HG03135 (cell line): ENCODE data around the gene DNMT3A.

Source experiments
- ATAC-seq: cut with Tn5 transposase; IDR thresholded peaks from one replicate; pipeline ENCODE4 v1.9.1; 2021; ENCODE audit warnings: mild to moderate bottlenecking, moderate library complexity; ENCODE audit not compliant: unreplicated experiment

Gene DNMT3A

DNA sequence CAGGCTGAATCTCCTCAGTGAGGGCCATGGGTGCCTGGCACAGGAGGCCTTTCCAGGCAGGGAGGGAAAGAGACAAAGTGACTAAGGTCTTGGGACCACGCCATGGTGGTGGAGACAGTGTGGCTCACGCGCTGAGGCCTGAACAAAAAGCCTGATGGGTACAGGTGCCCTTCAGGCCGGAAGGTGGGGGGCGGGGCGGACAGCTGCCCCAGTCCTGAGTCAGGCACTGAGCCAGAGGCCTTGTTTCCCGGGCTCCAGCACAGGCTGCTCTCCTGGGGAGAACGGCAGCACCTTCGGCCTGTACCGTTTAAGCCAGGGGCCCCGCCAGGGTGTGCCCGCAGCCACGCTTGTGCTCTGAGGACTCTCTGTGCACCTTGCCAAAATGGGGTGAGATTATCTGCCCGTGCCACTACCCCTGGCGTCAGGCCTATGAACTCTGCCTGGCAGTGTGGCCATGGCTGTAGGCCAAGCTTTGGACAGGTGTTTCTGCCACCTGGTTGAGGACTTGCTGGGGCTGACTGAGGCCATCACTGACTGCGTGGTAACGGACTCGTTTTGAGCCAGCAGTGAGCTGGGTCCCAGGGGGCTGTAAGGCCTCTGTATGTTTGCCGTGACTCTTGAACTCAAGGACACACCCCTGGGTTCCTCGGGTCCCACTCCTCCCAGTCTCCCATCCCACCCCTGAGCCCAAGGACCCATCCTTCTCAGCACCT, 31.7 kb upstream of the DNMT3A start:
- no peak for ATAC-seq

DNA sequence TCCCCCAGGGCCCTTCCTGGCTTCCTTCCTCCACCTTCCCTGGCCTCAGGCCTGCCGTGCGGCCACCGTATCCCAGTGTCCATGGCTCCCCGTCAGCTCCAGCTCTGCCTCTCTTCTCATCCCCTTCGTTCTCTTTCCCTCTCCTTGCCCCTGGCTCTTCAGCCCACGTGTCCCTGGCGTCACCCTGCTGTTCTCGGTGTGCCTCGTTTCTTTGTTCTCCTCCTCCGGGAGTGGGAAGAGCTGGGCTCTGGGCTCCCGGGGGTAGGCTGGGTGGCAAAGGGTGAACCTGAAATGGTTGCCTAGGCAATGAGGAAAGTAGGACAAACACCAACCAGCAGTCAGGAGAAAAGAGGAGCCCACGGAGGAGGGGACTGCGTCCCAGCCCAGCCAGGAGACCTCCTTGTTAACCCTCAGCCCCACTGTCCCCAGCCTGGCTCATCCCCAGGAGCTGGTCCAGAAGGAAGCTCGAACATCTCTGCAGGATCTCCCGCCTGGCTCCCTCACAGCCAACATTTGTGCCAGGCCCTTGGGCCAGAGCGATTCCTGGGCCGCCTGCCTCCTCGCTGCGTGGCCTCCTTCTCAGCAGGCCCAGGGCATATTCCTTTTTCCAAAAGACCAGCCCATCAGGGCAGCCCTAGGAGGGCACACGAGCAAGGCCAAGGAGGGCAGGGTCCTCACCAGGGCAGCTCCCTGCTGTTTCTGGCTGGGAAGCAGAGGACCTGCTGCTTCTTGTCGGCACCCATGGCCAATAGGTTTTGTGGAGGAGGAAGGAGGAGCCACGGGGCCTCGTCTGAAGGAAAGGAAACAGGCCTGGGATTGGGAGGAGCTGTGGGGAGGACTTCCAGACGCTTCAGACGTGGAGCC, 30.9 kb upstream of the DNMT3A start:
- no peak for ATAC-seq

DNA sequence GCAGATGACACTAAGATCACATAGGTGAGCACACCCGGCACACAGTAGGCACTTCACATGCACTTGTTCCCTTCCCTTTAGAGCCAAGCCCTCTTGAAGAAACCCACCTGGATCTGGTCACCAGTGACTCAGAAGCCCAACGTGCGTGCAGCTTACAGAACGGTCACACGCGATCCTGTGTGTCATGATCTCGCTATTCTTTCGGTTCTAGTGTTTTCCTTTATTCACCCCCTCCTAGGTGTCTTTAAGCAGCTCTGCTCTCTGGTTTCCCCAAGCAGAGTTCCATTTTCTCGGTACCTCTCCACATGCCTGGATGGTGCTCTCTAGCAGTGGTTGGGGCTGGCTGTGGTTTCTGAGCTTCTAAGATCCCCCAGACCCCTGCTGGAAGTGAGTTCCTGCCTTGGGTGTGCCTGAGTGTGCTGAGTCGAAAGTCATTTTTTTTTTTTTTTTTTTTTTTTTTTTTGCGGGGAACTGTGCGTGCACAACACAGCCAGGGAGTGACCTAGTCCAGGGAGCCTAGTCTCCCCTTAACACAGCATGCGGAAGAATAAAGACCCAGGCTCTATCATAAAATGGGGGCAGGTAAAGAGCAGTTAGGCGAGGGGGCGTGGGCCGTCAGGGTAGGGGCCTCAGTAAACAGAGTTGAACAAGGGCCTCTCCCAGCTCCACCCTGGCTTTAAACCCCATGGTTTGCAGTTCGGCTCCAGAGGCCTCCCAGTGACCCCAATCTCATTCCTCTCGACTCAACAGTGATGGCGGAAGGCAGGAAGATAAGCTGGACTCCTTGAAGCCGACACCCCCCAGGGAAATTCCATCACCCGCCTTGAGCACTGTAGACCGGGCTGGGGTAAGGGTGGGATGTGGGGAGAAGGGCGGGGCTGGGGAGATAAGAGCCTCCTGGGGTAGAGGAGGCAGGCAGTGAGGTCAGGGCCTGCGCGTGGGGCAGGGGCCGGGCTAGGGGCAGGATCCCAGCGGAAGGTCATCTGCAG, 29.8 kb upstream of the DNMT3A start:
- no peak for ATAC-seq

DNA sequence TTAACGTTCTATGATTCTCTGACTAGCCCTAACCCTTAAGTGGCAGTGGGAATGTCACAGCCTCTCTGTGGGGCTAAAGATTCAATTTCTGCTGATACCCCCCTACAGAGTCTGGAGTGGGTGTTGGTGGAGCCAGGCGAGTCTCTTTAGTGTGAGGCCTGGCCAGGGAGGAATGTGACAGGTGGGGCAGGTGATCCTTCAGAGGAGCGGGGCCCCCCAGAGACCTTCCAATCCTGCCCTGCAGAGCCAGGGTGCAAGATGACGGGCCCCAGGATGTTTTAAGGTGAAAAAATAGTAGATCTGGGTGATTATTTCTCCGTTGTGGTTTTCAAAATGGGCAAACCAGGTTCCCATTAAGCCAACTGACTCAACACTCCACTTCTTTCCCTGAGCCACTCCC, 28.2 kb upstream of the DNMT3A start:
- ATAC-seq, result no peak

DNA sequence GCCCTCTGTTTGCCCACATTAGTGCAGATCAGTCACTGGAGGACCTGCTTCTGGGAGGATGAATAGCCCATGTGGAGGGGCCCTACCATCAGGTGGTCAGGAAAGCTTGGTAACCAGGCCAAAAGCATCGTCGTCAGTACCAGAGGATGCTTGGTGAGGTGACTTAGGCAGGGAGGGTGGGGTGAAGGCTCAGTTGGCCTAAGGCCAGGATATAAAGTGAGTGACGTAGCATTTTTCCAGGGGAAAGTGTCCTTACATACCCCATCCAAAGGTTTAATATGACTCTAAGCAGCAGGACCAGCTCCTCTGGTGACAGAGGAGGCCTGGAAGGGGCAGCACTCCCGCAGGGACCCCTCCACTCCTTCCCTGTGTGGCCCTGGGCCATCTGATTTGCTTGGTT, 27.7 kb upstream of the DNMT3A start:
- no peak for ATAC-seq

DNA sequence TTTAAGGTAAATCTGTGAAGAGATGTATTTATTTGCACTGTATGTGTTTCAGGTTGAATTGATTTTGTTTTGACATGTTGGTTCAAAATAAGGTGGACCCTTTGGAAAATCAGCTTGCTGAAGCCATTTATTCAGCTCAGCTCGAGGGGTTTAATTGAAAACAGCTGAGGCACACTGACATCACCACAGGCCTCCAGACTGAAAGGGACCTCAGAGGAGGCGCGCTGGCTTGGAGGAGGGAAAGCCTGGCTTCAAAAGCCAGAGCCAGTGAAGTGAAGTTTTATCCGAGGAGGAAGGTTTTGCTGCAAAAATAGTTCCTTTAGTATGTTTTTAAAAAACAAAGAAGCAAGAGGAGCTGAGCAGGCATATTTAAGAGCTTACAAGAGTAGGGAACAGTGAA, 26.9 kb upstream of the DNMT3A start:
- ATAC-seq, result no peak

DNA sequence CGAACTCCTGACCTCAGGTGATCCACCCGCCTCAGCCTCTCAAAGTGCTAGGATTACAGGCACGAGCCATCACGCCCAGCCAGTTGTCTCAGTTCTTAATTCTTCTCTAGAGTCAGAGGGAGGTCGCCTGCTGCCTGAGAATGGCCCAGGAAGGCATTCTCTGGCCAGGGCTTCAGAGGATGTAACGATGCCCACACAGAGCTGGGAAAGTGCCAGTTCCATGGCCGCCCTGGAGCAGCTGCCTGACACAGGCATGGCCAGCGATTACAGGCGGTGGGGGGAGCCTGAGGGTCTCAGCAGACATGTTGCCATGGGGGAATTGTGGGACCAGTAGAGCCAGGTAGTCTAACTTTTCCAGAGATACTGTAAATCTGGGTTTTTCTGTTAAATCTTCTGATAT, 25.6 kb upstream of the DNMT3A start:
- no peak for ATAC-seq

DNA sequence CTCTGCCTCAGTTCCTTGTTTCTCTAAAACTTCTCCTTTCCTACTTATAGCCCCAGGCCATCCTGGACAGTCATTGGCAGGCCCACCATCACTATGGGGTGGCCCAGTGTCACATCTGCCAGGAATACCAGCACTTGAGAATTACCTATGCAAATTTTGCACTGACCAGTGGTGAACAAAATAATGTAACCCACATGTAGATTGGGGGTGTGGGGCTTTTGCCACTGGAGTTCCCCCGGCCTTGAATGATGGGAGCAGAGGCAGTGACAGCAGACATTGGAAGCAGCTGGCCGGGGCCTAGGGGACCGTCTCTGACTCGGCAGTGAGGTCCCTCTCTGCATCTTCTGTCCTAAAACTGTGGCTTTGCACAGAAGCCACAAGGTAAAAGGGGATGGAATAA, 24.9 kb upstream of the DNMT3A start:
- ATAC-seq, result no peak

DNA sequence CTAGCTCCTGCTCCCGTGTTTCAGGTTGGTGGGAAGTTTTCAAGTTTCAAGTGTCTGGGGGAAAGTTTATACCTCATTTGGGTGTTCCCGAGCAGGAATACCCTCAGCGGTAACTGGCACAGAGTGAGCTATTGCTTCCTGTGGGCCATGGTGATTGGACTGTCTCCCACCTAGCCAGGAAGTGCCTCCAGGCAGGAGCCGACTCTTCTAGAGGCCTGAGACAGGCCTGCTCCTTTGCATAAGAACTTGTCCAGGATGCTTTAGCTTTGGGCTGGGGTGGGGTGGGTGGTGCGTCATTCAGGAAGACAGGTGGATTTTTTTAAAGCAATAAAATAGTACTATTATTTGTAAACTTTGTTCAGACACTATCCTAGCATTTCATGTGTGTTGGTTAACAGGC, 23.5 kb upstream of the DNMT3A start:
- no peak for ATAC-seq

DNA sequence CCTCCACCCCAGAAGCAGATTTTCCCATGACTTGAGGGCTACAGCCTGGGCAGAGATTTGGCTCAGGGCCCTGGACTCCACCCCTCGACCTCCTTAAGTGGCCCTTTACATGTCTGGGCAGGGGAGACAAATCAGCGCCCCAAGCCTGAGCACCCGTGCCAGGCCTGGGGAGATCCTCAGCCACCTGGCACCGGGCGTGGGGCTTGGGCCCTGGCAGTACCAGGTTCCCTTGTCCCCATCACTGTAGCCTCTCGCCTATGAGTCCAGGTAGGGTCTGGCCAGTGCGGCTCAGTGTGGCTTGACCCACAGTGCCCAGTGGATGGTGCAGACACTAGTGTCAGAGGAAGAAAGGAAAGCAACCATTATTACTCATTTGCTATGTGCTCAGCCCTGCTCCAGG, 22.0 kb upstream of the DNMT3A start:
- ATAC-seq, result no peak

DNA sequence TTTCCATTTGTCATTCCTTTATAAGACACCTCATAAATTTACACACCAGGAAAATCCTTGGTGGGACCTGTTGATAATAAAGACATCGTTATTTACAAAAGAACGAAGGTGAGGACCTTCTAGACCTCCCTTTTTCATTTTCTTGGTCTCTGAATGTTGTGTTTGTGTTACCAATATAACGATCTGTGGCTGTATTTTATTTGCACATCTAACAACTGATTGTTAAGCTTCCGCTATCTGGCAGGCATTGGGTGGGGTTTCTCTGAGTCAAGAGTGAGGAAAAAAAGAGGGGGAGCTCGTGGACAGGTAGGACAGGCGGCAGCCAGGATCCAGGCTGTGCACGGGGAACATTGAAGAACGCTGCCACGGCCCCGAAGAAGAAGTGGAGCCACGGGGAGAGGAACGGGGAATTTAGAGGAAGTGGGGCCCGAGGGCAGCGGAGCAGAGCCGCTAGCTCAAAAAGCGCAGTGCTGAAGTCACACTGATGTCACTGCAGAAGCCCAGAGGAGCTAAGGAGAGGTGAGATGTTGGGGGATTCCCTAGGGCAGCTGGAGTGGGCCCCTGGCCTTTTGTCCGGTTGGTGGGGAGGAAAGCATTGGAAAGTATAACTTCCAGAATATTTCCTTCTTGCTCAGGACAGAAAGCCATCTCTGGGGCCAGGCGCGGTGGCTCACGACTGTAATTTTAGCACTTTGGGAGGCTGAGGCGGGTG, 20.9 kb upstream of the DNMT3A start:
- peak; percentile 72 for ATAC-seq

DNA sequence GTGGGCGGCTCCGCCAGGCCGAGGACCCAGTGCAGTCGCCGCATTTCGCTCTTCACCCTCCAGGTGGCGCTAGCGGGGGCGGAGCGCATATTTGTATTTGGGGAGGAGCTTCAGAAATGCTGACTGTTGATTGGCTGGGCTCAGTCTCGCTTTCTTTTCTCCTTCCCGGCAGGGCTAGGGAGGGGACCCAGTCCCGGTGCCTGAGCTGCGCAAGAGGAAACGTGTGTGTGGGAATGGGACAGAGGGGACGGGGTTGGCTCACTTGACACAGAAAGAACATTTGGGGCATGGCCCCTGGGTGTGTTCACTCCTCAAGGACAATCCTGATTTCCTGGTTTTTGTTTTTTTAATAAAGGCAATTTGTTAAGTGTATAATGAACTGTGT, 20.3 kb upstream of the DNMT3A start:
- ATAC-seq, result peak; percentile 88

DNA sequence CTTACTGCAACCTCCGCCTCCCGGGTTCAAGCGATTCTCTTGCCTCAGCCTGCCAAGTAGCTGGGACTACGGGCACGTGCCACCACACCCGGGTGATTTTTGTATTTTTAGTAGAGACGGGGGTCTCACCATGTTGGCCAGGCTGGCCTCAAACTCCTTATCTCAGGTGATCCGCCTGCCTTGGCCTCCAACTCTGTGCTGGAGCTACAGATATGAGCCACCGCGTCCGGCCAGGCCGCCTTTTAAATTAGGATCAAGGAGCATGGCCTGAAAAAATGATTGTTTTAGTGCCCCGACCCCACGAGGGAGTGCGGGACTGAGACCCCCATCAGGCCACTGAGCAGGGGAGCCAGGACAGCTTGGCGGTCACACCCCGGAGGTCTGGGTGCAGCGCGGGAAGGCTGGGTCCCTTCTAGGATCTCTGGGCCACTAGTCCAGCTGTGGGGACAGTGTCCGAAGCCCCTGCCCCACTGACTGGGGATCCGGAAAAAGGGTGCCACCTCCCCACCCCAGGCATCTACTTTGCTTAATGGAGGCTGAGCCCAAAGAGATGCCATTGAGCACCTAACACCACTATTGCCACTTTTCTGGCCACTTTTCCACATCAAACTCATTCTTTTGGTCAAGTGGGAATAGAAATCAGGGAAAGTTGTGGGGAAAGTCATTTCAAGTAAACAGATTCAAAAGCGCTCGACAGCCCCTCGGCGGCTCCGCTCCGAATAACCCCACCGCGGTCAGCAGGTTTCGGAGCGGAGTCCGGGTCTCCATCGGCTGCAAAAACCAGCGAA, 19.7 kb upstream of the DNMT3A start:
- no peak for ATAC-seq

DNA sequence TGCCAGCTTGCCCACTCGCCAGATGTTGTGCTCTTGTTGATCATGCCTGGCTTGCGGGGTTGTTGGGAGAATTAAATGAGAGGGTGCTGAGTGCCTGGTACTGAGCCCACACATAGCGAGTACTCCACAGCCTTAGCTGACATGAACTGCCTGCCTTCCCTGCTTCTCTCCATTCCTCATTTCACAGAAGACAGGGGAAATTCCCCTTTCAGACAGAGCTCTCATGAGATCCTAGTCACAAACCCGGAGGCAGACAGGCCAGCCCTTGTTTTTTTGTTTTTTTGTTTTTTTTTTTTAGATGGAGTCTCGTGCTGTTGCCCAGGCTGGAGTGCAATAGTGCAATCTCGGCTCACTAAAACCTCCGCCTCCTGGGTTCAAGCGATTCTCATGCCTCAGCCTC, 17.1 kb upstream of the DNMT3A start:
- no peak for ATAC-seq

DNA sequence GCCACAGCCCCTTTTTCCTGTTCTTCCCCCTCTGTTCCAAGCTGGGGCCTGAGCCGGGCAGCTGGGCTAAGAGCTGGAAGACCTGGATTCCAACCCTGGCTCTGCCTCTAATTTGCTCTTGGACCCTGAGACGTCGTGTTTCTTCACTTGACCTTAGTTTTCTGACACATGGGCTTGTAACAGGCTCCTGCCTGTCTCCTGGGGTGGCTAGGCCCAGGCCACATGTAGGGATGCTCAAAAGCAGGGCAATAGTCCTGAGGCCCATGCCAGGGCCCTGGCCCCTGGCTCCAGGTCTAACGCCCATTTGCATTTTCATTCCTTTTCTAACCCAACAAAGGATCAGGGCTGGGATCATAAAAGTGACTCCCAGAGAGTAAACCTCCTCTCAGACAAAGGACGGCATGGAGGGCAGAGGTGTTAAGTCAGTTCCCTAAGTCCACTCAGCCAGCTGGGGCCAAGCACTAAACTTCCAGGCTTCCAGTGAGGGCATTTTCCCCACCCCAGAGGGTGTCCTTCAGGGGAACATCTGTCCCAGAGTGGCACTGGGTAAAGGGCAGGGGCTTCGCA, 16.6 kb upstream of the DNMT3A start:
- no peak for ATAC-seq

DNA sequence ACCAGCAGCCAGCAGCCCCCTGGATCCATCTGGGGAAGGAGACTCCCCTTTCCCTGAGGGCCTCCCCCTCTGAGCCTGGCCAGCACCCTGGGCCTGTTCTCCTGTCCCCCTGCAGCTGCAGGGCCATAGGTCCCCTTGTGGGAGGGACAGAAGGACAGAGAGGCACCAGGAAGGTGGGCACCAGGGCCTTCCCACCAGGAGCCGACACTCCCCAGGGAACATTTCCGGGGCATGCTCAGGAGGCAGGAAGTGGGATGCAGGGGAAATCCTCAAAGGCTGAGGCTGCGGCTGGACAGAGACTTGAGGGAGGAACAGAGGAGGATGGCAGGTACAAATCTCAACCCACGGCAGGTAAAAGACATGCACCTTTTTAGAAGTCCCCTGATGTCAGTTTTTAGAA, 14.4 kb upstream of the DNMT3A start:
- no peak for ATAC-seq

DNA sequence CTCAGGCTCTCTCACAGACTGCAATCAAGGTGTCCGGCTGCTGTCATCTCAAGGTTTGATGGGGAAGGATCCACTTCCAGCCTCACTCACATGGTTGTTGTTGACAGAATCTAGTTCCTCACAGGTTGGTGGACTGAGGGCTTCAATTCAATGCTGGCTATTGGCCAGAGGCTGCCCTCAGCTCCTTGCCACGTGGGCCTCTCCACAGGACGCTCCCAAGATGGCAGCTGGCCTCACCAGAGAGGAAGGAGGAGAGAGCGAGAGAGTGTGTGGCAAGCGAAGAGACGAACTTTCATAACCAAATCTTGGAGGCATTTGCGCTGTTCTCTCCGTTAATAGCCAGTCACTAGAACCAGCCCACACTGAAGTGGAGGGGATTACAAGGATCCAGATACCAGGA, 13.5 kb upstream of the DNMT3A start:
- no peak for ATAC-seq

DNA sequence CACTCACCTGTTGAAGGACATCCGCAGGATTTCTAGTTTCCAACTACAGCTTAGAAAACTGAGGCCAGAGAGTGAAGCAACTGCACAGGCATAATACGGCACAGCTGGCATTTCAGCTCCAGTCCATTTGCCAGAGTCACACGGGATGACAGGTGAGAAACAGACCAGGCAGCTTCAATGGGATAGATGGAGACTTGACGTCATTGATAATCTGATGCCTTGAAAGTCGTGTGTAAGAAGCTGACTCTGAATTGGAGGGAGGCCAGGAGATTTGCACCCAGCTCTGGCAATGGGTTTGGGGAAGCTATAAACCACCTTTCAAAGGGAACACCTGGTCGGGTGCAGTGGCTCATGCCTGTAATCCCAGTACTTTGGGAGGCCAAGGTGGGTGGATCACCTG, 12.4 kb upstream of the DNMT3A start:
- ATAC-seq, result no peak

DNA sequence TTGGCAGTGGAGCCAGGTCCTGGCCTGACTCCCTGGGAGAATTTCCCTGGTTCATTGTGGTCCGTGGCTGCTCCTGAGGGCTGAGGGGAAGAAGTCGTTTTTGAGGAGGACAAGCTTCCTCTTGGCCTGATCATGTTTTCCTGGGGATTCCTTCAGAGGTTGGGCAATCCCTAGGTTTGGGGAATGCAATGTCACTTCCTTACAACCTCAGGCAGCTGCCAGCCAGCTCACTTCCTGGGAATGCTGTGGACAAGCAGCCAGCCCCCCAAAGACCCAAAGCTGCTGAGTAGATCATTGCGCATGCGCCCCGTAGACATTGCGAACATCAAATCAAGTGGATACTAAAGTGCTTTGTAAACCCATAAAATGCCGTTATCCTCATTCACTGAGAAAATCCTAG, 7.7 kb upstream of the DNMT3A start:
- no peak for ATAC-seq

DNA sequence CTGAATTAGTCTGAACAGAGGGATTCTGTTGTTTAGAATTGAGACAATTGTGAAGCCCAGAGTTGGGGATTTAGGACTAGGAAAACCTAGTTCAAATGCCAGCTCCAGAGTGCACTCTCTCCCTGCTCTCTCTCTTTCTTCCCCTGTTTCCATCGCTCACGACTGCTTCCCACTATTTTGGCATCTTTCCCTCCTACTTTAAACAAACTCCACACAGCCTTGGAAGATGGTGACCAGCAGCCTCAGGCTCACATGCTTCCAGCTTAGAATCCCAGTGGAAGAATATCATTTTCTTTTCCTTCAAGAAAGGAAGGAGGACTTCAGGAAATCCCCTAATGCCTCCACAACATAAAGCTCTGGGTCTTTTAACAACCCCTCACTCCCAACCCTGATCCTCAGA, 6.1 kb upstream of the DNMT3A start:
- no peak for ATAC-seq
